SK-N-SH treated with all-trans-retinoic acid at 6 μM for 48 hours (cell line): ENCODE data around the gene PHETA1.

Source experiments
- ATAC-seq: fragments of 200-7000 bp; cut with Tn5 transposase; 3 replicates; pipeline ENCODE4 v1.9.1; 2020; ENCODE audit warnings: mild to moderate bottlenecking, moderate library complexity
- ZFP3 ChIP-seq: fragments of 250-450 bp; sonication (Bioruptor Pico); IDR thresholded peaks from 2 replicates; pipeline ENCODE4 v1.5.0; 2020; ENCODE audit warnings: mild to moderate bottlenecking, moderate library complexity
- ZNF8 ChIP-seq: fragments of 450-650 bp; formaldehyde crosslinking; IDR thresholded peaks from 2 replicates; pipeline ENCODE4 v1.5.0; 2020; ENCODE audit warnings: mild to moderate bottlenecking, moderate library complexity
- TF ChIP-seq, protein P1 (sequence below): fragments of 250-450 bp; sonication (Bioruptor Pico); IDR thresholded peaks from 2 replicates; pipeline ENCODE4 v1.5.1; 2020; ENCODE audit warnings: low read depth, mild to moderate bottlenecking, moderate library complexity

PHETA1 gene

DNA sequence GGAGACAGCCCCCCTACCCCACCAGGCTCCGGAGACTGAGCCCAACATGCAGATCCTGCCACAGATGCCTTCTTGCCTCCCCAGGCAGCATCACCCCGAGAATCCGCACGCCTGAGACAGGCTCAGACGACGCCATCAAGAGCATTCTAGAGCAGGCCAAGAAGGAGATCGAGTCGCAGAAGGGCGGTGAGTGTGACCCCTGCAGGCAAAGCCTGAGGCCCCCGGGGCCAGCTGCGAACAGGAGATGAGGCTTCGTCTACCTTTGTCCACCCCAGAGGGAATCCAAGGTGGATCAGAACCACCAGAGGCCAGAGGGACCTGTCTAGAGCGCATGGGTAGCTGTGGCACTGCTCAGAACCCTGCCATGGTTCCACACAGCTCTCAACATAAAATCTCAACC is 56.9 kb downstream of the PHETA1 start:
- ATAC-seq, result no peak
- TF ChIP-seq, protein P1, sequence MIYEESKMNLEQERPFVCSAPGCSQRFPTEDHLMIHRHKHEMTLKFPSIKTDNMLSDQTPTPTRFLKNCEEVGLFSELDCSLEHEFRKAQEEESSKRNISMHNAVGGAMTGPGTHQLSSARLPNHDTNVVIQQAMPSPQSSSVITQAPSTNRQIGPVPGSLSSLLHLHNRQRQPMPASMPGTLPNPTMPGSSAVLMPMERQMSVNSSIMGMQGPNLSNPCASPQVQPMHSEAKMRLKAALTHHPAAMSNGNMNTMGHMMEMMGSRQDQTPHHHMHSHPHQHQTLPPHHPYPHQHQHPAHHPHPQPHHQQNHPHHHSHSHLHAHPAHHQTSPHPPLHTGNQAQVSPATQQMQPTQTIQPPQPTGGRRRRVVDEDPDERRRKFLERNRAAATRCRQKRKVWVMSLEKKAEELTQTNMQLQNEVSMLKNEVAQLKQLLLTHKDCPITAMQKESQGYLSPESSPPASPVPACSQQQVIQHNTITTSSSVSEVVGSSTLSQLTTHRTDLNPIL, result no peak
- TF ChIP-seq ZFP3, result no peak

DNA sequence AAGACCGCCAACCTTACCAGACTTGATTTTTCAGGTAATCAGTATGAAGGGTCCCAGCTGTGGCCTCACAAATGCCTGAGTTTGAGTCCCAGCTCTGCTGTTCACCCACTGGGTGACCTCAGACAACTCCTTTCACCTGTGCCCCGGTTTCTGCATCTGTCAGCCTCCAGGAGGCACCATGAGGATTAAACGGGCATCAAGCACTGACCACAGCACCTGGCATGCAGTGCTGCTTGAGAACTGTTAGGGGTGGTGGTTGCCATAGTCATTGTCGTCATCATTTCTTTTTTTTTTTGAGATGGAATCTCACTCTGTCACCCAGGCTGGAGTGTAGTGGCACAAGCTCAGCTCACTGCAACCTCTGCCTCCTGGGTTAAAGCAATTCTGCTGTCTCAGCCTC is 57.9 kb downstream of the PHETA1 start:
- ATAC-seq, result no peak
- no peak for TF ChIP-seq ZNF8 (CRISPR knock-in tag)
- TF ChIP-seq, all 23 proteins: peak for 0
